ENCODE results near the gene PACRG. TPM values are rescaled to one million over a fixed set of nuclear protein-coding genes. Genes with fewer than 3 reads are reported as not detected.

Gene PACRG
- polyA plus RNA-seq, 3 donors = not detected

- no peaks in the 10 kb centered on the region for H4K20me1 ChIP-seq (ENCODE audit: insufficient read depth, low read length)
- no peak overlapping the region for H3K4me3 Mint-ChIP-seq
- H3K4me2 ChIP-seq (replicated peaks; ENCODE audit: extremely low read depth, low read length, poor library complexity, severe bottlenecking) = no peak overlapping the region
- no peak for DNase-seq
- peaks cover 0 to 3% (median 0%) of the 10 kb centered on the region in 7 donors for H3K9me3 Mint-ChIP-seq
- peaks cover 0 to 3% (median 2%) of the 10 kb centered on the region in 3 donors for H3K27me3 Mint-ChIP-seq (ENCODE audit: low read depth in 3 of 3)
- no peaks in the 10 kb centered on the region for H3K79me2 ChIP-seq (ENCODE audit: insufficient read depth, low read length)
- no peak overlapping the region for H3K27ac ChIP-seq (ENCODE audit: low read depth in 1 of 2, low read length in 2 of 2)
- H3K4me1 ChIP-seq (ENCODE audit: control insufficient read depth in 1 of 2, insufficient read depth in 2 of 2, low read length in 2 of 2) = peaks cover 0 to 11% of the 10 kb centered on the region in 2 donors
- no peak for TF ChIP-seq CTCF (IDR thresholded peaks at IDR 0.05)
- no peak overlapping the region for H3K4me3 ChIP-seq (replicated peaks in 1 of 3; ENCODE audit: low read depth in 2 of 3, low read length in 3 of 3)
- 100% methylated on average over 2 of the region's 2 CpGs for WGBS (ENCODE audit: insufficient coverage)
- intact Hi-C loops (cut with micrococcal nuclease) = no loop called here
- peaks cover 16% of the 10 kb centered on the region for H3K4me1 Mint-ChIP-seq
- H2AFZ ChIP-seq (ENCODE audit: insufficient read depth, low read depth, low read length, poor library complexity, severe bottlenecking) = no peak overlapping the region
- H3K27ac Mint-ChIP-seq = no peak overlapping the region
- H3K27me3 ChIP-seq (ENCODE audit: control insufficient read depth in 2 of 2, insufficient read depth in 2 of 2, low read length in 2 of 2) = no peaks in the 10 kb centered on the region
- H3K9ac ChIP-seq (ENCODE audit: insufficient read depth, low read length, poor library complexity, severe bottlenecking) = no peak overlapping the region
- H3K9me3 ChIP-seq (replicated peaks in 1 of 2; ENCODE audit: control insufficient read depth in 1 of 2, insufficient read depth in 1 of 2, low read length in 2 of 2) = no peaks in the 10 kb centered on the region
- H3K36me3 ChIP-seq (replicated peaks in 1 of 2; ENCODE audit: control insufficient read depth in 1 of 2, insufficient read depth in 2 of 2, low read length in 2 of 2) = no peaks in the 10 kb centered on the region
- H3K36me3 Mint-ChIP-seq = no peaks in the 10 kb centered on the region
These were observed 16.8 kb upstream of the PACRG start for GRCh38 chr6:162710936-162711335.

DNA sequence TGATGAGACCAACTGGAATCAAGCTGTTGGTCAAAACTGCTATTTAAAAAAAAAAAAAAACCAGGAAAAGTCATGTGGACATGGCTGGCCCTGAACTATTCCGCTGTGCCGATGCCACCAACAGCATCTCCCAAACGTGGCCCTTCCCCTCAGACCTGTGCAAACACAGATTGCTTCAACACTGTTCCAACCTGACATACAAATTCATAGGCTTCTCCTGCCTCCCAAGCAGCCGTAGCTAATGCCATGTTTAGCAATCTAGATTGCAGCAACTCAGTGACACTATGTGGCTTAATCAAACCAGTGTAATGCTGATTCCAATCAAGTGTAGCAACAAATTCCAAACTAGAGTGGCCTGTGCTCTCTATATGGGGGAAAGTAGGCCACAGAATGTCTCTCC is 16.4 kb upstream of the PACRG start:
- Histone ChIP-seq H4K20me1 (ENCODE audit: insufficient read depth, low read length) (no peaks in the 10 kb centered on the region), H3K4me2 (replicated peaks; ENCODE audit: extremely low read depth, low read length, poor library complexity, severe bottlenecking) (no peak overlapping the region), H3K27ac (ENCODE audit: low read depth in 1 of 2, low read length in 2 of 2) (no peak overlapping the region), H3K9ac (ENCODE audit: insufficient read depth, low read length, poor library complexity, severe bottlenecking) (no peak overlapping the region), H3K36me3 (replicated peaks in 1 of 2; ENCODE audit: control insufficient read depth in 1 of 2, insufficient read depth in 2 of 2, low read length in 2 of 2) (no peaks in the 10 kb centered on the region), H3K4me3 (replicated peaks in 1 of 3; ENCODE audit: low read depth in 2 of 3, low read length in 3 of 3) (no peak overlapping the region), H3K27me3 (ENCODE audit: control insufficient read depth in 2 of 2, insufficient read depth in 2 of 2, low read length in 2 of 2) (no peaks in the 10 kb centered on the region), H3K9me3 (replicated peaks in 1 of 2; ENCODE audit: control insufficient read depth in 1 of 2, insufficient read depth in 1 of 2, low read length in 2 of 2) (no peaks in the 10 kb centered on the region), H2AFZ (ENCODE audit: insufficient read depth, low read depth, low read length, poor library complexity, severe bottlenecking) (no peak overlapping the region), H3K4me1 (ENCODE audit: control insufficient read depth in 1 of 2, insufficient read depth in 2 of 2, low read length in 2 of 2) (peaks cover 0 to 8% of the 10 kb centered on the region in 2 donors), H3K79me2 (ENCODE audit: insufficient read depth, low read length) (no peaks in the 10 kb centered on the region)
- 89% methylated on average over 4 of the region's 4 CpGs for WGBS (ENCODE audit: insufficient coverage)
- Mint-ChIP-seq H3K27ac (no peak overlapping the region), H3K36me3 (no peaks in the 10 kb centered on the region), H3K27me3 (ENCODE audit: low read depth in 3 of 3) (peaks cover 0 to 3% (median 2%) of the 10 kb centered on the region in 3 donors), H3K9me3 (peaks cover 0 to 3% (median 0%) of the 10 kb centered on the region in 7 donors), H3K4me3 (no peak overlapping the region), H3K4me1 (peaks cover 11% of the 10 kb centered on the region)
- no peak for DNase-seq
- intact Hi-C loops (cut with micrococcal nuclease) = no loop called here
- no peak for TF ChIP-seq CTCF (IDR thresholded peaks at IDR 0.05)
